ENCODE data around the gene PARN. TPM values are rescaled to one million over a fixed set of nuclear protein-coding genes. Genes with fewer than 3 reads are reported as not detected.

The PARN gene
- total and polyA plus RNA-seq, 2 of the 8 experiments (the other 6 are each of a cell fraction or from before 2014, with no cell fraction given), result 24.5 to 44.6 TPM

GRCh38 chr16:14409563-14409962, 220.5 kb downstream of the PARN start (continued):
- TF ChIP-seq CHD7 (IDR thresholded peaks at IDR 0.05; ENCODE audit: insufficient replicate concordance, low read length) (no peak), SUZ12 (IDR thresholded peaks at IDR 0.05; ENCODE audit: low read length) (no peak), JUN (IDR thresholded peaks at IDR 0.05; ENCODE audit: low read depth, low read length) (no peak), TAF1 (IDR thresholded peaks at IDR 0.05; ENCODE audit: low read depth, low read length) (no peak), SP1 (IDR thresholded peaks at IDR 0.05; ENCODE audit: low read depth, low read length) (no peak), SIX5 (IDR thresholded peaks at IDR 0.05; ENCODE audit: low read depth, low read length) (no peak), NANOG (IDR thresholded peaks at IDR 0.05; ENCODE audit: insufficient read depth, low read depth, low read length, poor library complexity, severe bottlenecking) (no peak), JUND (IDR thresholded peaks at IDR 0.05; ENCODE audit: low read length) (no peak), CHD1 (IDR thresholded peaks at IDR 0.05; ENCODE audit: low read depth, low read length) (no peak), SIN3A (conservative IDR thresholded peaks at IDR 0.05 in 1 of 2, IDR thresholded peaks at IDR 0.05 in 1 of 2; ENCODE audit: low read depth in 1 of 2, low read length in 2 of 2) (no peak), CBX8 (IDR thresholded peaks at IDR 0.05; ENCODE audit: borderline replicate concordance, low read depth, low read length) (no peak), GTF2F1 (IDR thresholded peaks at IDR 0.05; ENCODE audit: borderline replicate concordance, low read depth, low read length) (no peak)
